K562 (cell line): ENCODE results near the gene NRIP2. TPM values are rescaled to one million over a fixed set of nuclear protein-coding genes. Genes with fewer than 3 reads are reported as not detected.
A peak's percentile ranks its signal among the peaks of the same experiment; 100 is the strongest.

Experiments used
- ATAC-seq: fragments of 200-7000 bp; cut with Tn5 transposase; 3 replicates; pipeline ENCODE4 v1.9.1; 2020; ENCODE audit warnings: moderate library complexity
- BruUV-seq: library from RNA; stranded (reverse); fragments of 400-500 nt; replicated peaks from 2 replicates; lab custom pipeline; 2021; lab: Mats Ljungman, UMichigan
- CTCF ChIA-PET: fragments of 300-600 bp; formaldehyde crosslinking; extraction: SDS; loops from one replicate; lab custom pipeline; 2021; ENCODE audit warnings: low intra/inter-chr PET ratio; lab: Yijun Ruan, JAX
- POLR2A ChIA-PET: fragments of 300-600, 350-650 bp; sonication (Branson Sonifier 250); formaldehyde crosslinking; extraction: SDS; loops from one replicate; lab custom pipeline; 2021; ENCODE audit warnings: antibody characterized with exemption, inconsistent platforms; lab: Yijun Ruan, JAX
- DNase-seq, 4 experiments: peaks; one replicate each; pipeline versions ENCODE4 v3.0.0 to v3.0.0-alpha.2; 2011 to 2018; ENCODE audit warnings: low spot score in 3 of 4, mixed read lengths in 3 of 4; ENCODE audit errors: extremely low read depth in 1 of 4
- FAIRE-seq: peaks from 2 replicates; lab custom pipeline; 2011; peaks lifted over from hg19 to GRCh38; lab: Jason Lieb, UNC
- H2AFZ ChIP-seq: 2 replicates; pipeline ENCODE4 v1.6.0; 2011; ENCODE audit warnings: low read depth, low read length, control low read depth, inconsistent platforms
- H3K27ac ChIP-seq: fragments of 200-600 bp; 3 replicates; pipeline ENCODE4 v1.8.0; 2011; ENCODE audit warnings: low read depth, mild to moderate bottlenecking, control low read depth, inconsistent platforms, low read length, moderate library complexity, mixed read lengths; ENCODE audit errors: extremely low read depth
- H3K27me3 ChIP-seq, 2 experiments: fragments of 300-600 bp in 1 of 2; 2 replicates in 1 of 2; 3 replicates in 1 of 2; pipeline versions ENCODE4 v1.6.0 to v1.8.0; 2011; ENCODE audit warnings: inconsistent platforms in 2 of 2, low read length in 2 of 2, mild to moderate bottlenecking in 1 of 2, mixed read lengths in 1 of 2, moderate library complexity in 1 of 2; ENCODE audit not compliant: control insufficient read depth in 2 of 2, insufficient read depth in 2 of 2
- H3K36me3 ChIP-seq: fragments of 300-600 bp; 3 replicates; pipeline ENCODE4 v1.8.0; 2011; ENCODE audit warnings: mild to moderate bottlenecking, low read length, inconsistent platforms; ENCODE audit not compliant: control insufficient read depth, insufficient read depth
- H3K4me1 ChIP-seq, 2 experiments: fragments of 200-600 bp in 1 of 2; replicated peaks in 1 of 2; 2 replicates in 1 of 2; 3 replicates in 1 of 2; pipeline versions ENCODE4 v1.5.1 to v1.8.0; 2011; ENCODE audit warnings: inconsistent platforms in 2 of 2, low read length in 2 of 2, mild to moderate bottlenecking in 1 of 2, mixed read lengths in 1 of 2, moderate library complexity in 1 of 2; ENCODE audit not compliant: control insufficient read depth in 2 of 2, insufficient read depth in 2 of 2
- H3K4me2 ChIP-seq: 2 replicates; pipeline ENCODE4 v1.6.1; 2011; ENCODE audit warnings: low read length, control low read depth, inconsistent platforms, mixed read lengths; ENCODE audit not compliant: insufficient read depth
- H3K4me3 ChIP-seq: fragments of 200-600 bp; sonication (generic), shearing (Covaris generic); 2 replicates; pipeline ENCODE4 v1.5.1; 2016; ENCODE audit warnings: control low read depth, inconsistent platforms
- H3K79me2 ChIP-seq: fragments of 200-600 bp; 3 replicates; pipeline ENCODE4 v1.8.0; 2011; ENCODE audit warnings: low read length, inconsistent platforms; ENCODE audit not compliant: control insufficient read depth, insufficient read depth
- H3K9ac ChIP-seq, 2 experiments: 2 replicates each; pipeline versions ENCODE4 v1.6.0 to v1.6.1; 2011; ENCODE audit warnings: low read depth in 2 of 2, low read length in 2 of 2, control low read depth in 1 of 2, inconsistent platforms in 1 of 2, mild to moderate bottlenecking in 1 of 2, mixed read lengths in 1 of 2; ENCODE audit not compliant: insufficient read depth in 1 of 2
- H3K9me1 ChIP-seq: one replicate; pipeline ENCODE4 v1.6.0; 2011; ENCODE audit warnings: inconsistent platforms, mild to moderate bottlenecking, low read length, moderate library complexity; ENCODE audit not compliant: control insufficient read depth, insufficient read depth
- H3K9me3 ChIP-seq: replicated peaks from 2 replicates; pipeline ENCODE4 v1.5.1; 2011; ENCODE audit warnings: low read depth, low read length, inconsistent platforms; ENCODE audit not compliant: control insufficient read depth, insufficient read depth
- H4K20me1 ChIP-seq: replicated peaks from 2 replicates; pipeline ENCODE4 v1.6.1; 2011; ENCODE audit warnings: low read length, inconsistent platforms, mixed read lengths; ENCODE audit not compliant: control insufficient read depth, insufficient read depth
- HSF4 ChIP-seq: fragments of 250-450 bp; sonication (Bioruptor Pico); IDR thresholded peaks from 2 replicates; pipeline ENCODE4 v2.1.2; 2022; ENCODE audit warnings: mild to moderate bottlenecking, moderate library complexity, borderline replicate concordance
- NFIC ChIP-seq: fragments of 450-650 bp; IDR thresholded peaks from 2 replicates; pipeline ENCODE4 v1.6.1; 2017; ENCODE audit warnings: mild to moderate bottlenecking, inconsistent platforms
- NUFIP1 ChIP-seq: fragments of 450-650 bp; IDR thresholded peaks from 2 replicates; pipeline ENCODE4 v1.6.1; 2018; ENCODE audit not compliant: partially characterized antibody
- WGBS: fragments of 100-300 bp; shearing (Covaris generic); methylation state at CpG from one replicate; pipeline ENCODE4 v1.1.6; 2016; ENCODE audit warnings: low coverage, mixed read lengths; ENCODE audit not compliant: insufficient coverage; ENCODE audit errors: missing lambda C conversion rate; 5-methylcytosine and 5-hydroxymethylcytosine counted together
- in situ Hi-C: fragments of 300-500 bp; cut with MboI; formaldehyde crosslinking; loops from 4 replicates; pipeline ENCODE4 v1.15.0; 2018; ENCODE audit warnings: inconsistent platforms, mixed read lengths
- intact Hi-C: fragments of 100-400 bp; cut with micrococcal nuclease; formaldehyde crosslinking; loops from 2 replicates; pipeline ENCODE4 v1.14.2; 2022
- polyA plus RNA-seq, 8 experiments: library from polyadenylated mRNA; depleted of rRNA in 4 of 8; stranded (reverse) in 5 of 8; unstranded in 3 of 8; fragments of >200 nt; fragmentation: Nextera tagmentation in 2 of 8; fragmentation: Illumina TruSeq in 1 of 8; extraction: Ambion mirVana in 2 of 8; extraction: Trizol in 1 of 8; gene quantifications; 2 replicates each; pipeline versions ENCODE4 v1.2.1 to v1.2.3, GENCODE V29; 2011 to 2014; ENCODE audit warnings: inconsistent platforms in 1 of 8, missing spikeins in 1 of 8
- total RNA-seq, 7 experiments: library from RNA; depleted of rRNA in 6 of 7; stranded (reverse); fragments of >200 nt in 6 of 7; fragmentation: Illumina TruSeq in 2 of 7; extraction: Trizol in 2 of 7; gene quantifications; 2 replicates each; pipeline versions ENCODE4 v1.2.1 to v1.2.3, GENCODE V29; 2011 to 2021; ENCODE audit warnings: low replicate concordance in 1 of 7
- TF ChIP-seq, protein P1 (sequence below): fragments of 250-450 bp; sonication (Bioruptor Pico); IDR thresholded peaks from 2 replicates; pipeline ENCODE4 v1.4.0; 2020; ENCODE audit warnings: mild to moderate bottlenecking, moderate library complexity

NRIP2 gene
- total and polyA plus RNA-seq, 9 of the 15 experiments (the other 6 are each of a cell fraction or from before 2014, with no cell fraction given) = 0.07 to 0.10 TPM; not detected in 7

DNA sequence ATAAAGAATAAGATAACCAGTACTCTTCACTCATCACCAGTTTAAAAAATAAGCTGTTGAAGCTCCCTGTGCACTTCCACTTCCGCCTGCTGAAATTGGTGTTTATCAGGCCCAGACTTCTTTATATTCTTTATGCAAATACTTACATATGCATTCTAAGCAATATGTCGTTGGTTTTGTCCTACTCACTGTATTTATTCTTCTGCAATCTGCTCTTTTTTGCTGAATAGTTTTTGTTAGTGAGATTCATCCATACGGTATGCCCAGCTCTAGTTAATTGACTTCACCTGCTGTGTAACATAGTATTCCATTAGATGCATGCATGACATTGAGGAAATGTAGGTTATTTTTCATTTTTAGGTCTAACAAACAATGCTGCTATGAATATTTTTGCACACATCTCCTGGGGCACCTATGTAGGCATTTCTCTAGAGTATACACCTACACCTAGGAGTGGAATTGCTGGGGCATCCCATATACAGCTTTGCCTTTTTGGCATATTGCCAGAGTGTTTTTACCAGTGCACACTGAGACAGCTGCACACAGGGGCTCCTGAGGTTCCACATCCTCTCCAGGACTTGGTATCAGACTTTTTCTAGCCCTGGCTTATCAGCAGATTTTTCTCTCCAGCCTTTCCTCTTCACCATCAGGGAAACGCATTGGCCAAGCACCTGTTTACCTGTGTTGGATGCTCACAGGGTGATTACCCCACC, 1.0 kb upstream of the NRIP2 start:
- no peak overlapping the region for H2AFZ ChIP-seq
- H4K20me1 ChIP-seq = no peaks in the 10 kb centered on the region
- no peak overlapping the region for H3K9ac ChIP-seq
- H3K36me3 ChIP-seq = no peaks in the 10 kb centered on the region
- H3K4me3 ChIP-seq = no peak overlapping the region
- H3K27ac ChIP-seq = no peak overlapping the region
- ATAC-seq (no peak), FAIRE-seq (no peak), DNase-seq (no peak)
- H3K9me1 ChIP-seq = no peaks in the 10 kb centered on the region
- CTCF ChIA-PET = no interaction called here
- no peak overlapping the region for H3K4me2 ChIP-seq
- H3K9me3 ChIP-seq = no peaks in the 10 kb centered on the region
- BruUV-seq = no TSS peak
- H3K79me2 ChIP-seq = no peaks in the 10 kb centered on the region
- POLR2A ChIA-PET = interaction anchor here (0.7 kb wide), 1 partner anchor 10 kb away, joined by 3 read pairs; no protein-coding TSS in a partner anchor
- in situ Hi-C loops (no loop called here), intact Hi-C loops (no loop called here)
- peaks cover 0 to 8% of the 10 kb centered on the region in 2 experiments; a peak in 3 of 5 replicates for H3K4me1 ChIP-seq
- no peak for TF ChIP-seq NUFIP1
- TF ChIP-seq NFIC = peak; percentile 80
- TF ChIP-seq, protein P1, sequence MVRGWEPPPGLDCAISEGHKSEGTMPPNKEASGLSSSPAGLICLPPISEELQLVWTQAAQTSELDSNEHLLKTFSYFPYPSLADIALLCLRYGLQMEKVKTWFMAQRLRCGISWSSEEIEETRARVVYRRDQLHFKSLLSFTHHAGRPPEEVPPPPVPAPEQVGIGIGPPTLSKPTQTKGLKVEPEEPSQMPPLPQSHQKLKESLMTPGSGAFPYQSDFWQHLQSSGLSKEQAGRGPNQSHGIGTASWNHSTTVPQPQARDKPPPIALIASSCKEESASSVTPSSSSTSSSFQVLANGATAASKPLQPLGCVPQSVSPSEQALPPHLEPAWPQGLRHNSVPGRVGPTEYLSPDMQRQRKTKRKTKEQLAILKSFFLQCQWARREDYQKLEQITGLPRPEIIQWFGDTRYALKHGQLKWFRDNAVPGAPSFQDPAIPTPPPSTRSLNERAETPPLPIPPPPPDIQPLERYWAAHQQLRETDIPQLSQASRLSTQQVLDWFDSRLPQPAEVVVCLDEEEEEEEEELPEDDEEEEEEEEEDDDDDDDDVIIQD (CRISPR knock-in tag) = no peak
- TF ChIP-seq HSF4 = no peak
- 46% methylated on average over 4 of the region's 4 CpGs for WGBS
- H3K27me3 ChIP-seq = no peaks in the 10 kb centered on the region
